ENCODE results near the gene DUSP8.
A peak's percentile ranks its signal among the peaks of the same experiment; 100 is the strongest.

The DUSP8 gene

DNA sequence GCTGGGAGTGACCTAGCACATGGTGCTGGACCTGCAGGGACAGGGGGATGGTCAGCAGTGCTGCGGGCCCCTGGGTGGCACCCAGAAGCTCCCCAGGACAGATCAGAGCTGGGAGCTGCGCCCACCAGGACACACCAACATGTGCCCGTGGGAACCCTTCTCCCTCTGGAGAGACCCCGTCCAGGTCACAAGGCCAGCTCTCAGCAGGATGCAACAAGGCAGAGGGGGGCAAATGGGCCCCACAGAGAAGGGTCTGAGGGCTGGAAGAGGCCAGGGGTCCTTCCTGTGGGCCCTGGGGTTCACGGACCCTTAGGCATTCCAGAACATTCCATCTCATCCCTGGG lies 6.2 kb downstream of the DUSP8 start:
- DNase-seq: no peak

DNA sequence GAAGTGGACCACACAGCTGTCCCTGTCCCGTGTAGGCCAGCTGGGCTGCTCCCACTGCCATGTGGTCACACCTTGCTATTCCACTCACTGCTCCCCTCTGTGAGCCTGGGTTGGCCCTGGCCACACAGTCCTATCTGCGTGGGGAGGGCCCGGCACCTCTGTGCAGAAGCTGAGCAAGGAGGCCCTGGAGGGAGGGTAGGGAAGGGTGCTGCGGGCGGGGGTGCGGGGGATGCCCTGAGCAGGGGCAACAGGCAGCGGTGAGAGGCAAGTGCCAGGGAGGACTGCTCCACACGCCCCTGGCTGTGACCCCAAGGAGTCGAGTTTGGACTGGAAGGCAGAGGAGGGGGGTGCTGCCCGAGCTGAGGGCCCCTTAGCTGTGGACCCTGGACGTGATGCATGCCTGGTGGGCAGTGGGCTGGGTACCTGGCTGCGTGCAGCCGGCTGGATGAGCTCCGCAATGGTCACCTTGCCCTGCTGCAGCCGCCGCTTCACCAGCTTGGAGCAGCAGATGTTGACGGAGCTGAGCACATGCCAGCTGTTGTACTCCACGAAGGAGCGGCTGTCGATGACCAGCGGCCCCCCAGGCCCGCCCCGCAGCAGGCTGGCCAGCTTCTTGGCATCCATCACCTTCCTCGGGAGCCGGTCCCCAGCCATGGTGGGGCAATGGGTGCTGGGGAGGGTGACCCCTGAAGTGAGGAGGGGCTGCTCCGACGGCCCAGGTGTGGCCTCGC lies 6.7 kb downstream of the DUSP8 start:
- DNase-seq: no peak

DNA sequence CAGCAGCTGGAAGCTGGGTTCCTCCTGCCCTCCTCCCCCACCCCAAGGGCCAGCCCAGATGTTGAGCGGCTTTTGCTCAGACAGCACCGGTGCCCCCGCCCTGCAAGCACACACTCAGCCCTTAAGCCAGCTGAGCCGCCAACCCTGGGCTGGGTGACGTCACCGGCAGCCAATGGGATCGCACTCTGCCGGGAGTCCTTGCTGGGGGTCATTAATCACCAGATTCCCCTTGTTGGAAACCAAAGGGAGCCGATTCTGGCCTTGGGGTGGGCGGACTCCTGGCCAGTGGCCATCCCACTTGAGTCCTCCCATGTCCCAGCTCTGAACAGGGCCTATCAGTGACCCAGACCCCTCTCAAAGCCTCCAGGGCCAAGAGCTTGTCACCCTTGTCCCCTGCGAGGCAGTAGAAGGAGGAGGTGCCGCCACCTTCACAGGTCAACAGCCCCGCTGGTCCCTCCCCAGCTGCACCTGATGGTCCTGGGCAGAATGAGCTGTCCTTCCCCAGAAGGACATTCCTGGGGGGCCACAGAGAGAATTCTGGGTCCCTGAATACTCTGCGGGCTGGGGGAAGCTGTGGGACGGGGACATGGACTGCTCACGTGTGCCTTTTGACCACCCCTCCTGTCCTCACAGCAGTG lies 7.4 kb downstream of the DUSP8 start:
- peak; percentile 63 for DNase-seq

- no peak for DNase-seq
These were observed 8.2 kb downstream of the DUSP8 start for GRCh38 chr11:1563697-1564534.

DNA sequence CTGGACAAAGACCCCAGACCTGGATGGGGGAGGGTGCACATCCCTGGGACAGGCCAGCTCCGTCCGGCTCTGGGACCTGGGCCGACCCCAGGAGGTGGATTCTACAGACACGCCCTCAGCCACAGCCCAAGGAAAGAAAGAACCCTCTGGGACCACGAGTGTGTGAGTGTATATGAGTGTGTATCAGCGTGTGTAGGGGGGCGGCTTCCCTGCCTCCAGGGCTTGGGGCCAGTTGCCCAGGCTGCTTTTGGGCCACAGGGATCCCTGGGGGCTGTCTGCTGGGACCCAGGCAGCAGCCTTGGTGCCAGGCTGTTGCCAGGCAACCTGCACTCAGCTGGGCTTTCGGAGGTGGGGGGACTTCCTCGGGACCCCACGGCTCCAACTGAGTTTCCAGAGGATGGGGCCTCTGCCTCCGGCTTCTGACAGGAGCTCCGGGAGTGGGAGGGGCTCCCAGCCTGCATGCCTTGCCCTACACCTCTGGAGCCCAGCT lies 8.9 kb downstream of the DUSP8 start:
- DNase-seq: no peak

DNA sequence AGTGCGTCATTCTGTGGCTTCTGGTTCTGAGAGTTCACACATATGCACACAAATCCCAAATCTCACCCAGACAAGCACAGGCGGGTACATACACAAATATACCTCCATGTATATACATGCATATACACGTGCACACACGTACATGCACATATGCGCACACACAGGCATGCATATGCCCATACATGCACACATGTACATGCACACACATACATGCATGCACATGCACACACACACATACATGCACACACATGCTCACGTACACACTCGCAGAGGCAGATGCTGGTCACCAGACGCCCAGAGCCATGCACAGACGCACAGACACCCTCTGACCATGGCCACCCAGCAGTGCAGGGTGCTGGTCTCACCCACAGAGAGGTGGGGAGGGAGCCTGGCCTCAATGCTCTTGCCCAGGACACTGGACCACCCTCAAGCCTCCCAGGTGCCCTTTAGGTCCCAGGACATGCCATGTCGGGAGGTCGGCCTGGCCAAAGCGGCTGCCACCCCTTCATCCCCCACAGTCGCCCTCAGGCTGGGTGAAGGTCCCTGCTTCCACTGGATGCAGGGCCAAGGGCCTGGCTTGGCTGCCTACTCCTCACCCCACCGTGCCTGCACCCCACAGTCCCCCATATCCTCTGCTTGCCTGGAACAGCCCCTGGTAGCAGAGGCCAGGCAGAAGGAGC lies 9.5 kb downstream of the DUSP8 start:
- no peak for DNase-seq

- no peak for DNase-seq
These were observed 10.1 kb downstream of the DUSP8 start for GRCh38 chr11:1561955-1562354.

GRCh38 chr11:1561266-1561665 lies 10.8 kb downstream of the DUSP8 start:
- no peak for DNase-seq

DNA sequence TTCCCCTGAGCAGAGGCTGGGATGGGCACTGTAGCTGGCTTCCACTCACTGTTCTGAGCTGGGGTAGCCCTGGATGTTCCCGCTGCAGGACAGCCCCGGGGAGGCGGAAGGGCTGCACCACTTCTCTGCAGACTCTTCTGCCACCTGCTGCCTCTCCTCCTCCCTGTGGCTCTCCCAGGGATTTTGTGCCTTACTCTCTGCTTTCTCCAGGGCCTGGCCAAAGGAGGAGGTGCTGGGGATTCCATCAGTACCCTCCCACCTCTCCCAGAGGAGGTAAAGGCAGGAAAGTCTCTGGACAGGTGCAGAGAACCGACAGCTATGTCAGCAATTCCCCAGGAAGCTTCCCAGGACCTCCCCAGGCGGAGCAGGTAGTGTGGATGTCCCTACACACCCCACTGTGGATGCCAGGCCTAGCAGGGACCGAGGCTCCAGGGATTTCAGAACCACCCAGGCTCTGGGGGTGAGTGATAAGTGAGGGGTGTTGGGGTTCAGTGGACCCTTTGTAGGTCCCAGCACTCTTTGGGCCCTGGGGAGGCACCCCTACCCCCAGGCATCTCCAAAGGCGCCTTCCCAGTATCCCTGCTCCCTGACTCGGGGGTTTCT lies 11.3 kb downstream of the DUSP8 start:
- no peak for DNase-seq

DNA sequence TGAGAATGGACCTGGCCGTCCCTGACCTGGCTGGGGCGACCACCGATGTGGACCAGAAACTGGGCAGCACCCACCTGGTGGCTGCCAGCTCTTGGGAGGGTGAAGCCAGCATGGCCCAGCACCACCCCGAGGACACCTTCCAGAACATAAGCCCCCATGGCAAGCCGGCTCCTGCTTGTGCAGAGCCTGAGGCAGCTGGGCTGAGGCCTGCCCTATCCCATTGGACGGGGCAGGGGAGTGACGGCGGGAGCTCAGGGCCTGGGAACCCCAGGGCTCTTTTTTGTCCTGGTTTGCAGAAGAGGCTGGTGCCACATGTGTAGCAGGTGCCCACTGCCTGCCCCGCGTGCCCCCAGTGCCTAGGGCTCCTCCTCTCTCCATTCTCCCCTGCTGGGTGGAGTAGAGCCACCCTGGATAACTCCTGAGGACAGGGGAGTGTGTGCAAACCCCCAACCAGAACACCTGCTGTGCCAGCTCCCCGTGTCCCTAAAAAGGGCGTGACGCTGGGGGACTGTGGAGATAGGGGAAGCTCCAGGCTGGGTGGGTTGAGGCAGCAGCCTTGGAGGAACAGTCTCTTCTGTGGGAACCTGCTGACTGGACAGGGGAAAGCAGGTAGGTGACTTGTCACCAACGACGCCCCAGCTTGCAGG lies 11.9 kb downstream of the DUSP8 start:
- no peak for DNase-seq

DNA sequence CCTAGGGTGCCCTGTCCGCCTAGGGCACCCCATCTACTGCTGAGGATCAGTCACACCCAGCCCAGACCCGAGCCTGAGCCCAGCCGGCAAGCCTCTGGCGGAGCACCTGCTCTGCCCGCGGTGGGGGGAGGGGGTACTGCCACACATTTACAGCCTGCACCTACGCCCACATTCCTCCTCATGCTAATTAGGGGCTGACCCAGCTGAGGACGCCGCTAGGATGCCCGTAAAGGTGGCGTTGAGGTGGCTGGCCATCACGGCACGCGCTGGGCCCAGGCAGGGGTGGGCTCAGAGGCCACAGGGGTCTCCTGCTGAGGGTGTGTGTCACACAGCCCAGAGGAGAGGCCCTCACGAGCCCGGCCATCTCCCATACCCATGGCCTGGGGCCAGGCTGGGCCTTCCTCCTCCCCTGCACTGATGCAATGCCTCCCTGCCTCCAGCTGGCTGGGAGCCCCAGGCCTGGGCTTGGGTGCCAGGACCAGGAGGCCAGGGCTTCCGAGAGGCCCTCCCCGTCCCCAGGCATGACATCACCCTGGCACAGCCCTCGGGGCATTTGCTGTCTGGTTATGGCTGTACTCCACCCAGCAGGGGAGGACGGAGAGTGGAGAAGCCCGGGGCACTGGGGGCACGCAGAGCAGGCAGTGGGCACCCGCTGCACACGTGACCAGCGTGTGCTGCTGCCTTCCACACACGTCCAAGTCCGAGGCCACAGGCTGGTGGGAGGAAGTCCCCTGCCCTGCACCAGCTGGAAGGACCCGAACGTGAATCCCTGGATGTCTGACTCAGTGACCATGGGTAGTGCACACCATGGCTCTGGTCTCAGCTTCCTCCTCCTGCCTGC lies 12.7 kb downstream of the DUSP8 start:
- DNase-seq: peak; percentile 56

DNA sequence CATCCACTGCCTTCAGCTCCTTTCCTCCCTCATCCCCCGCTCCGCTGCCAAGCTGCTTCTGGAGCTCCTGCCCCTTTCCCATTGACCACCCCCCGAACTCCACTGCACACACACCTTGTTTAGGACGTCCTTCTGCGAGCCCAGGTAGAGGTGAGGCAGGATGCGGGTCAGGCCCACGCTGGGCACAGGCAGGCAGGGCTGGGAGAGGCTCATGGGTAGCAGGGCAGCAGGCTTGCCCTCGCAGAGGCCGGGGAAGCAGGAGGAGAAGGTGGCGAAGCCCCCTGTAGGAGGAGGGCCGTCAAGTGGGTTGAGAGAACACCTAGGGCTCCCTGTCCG lies 13.3 kb downstream of the DUSP8 start:
- peak; percentile 47 for DNase-seq

DNA sequence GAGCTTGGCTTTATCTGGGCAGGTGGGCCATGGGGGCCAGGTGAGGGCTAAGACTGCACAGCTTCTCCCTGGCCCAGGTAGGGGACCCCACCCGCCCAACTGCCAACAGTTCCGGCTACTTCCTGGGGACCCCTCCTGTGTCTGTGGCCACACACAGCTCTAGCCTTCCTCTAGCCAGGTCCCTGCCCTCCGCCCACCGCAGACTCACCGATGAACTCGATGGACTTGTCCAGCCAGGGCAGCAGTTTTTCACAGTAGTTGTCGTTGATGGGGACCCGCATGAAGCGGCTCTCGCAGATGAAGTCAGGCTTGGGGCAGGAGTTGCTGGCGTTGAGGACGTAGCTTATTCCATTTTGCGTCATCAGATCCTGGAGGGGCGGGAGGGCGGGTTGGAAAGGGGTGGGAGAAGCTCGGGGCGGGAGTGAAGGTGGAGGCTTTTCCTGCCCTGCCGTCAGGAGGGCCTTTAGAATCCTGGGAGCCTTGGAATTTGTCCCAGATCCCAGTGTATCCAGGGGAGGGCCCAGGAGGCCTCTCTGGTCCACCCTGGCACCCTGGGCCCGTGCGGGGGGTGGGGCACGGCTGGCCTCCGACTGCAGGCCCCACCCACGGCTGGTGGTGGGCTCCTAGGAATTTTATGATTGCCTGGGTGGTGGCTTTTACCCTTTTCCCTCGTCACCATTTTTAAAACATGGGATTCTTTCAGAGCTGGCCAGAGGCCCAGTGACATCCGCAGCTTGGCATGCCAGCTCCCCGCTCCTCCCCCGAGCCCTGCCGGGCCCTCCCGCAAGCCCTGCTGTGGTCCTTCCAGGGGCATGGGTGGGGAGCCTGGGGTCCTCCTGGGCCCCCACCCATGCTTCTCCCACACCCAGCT lies 13.9 kb downstream of the DUSP8 start:
- peak; percentile 37 for DNase-seq

DNA sequence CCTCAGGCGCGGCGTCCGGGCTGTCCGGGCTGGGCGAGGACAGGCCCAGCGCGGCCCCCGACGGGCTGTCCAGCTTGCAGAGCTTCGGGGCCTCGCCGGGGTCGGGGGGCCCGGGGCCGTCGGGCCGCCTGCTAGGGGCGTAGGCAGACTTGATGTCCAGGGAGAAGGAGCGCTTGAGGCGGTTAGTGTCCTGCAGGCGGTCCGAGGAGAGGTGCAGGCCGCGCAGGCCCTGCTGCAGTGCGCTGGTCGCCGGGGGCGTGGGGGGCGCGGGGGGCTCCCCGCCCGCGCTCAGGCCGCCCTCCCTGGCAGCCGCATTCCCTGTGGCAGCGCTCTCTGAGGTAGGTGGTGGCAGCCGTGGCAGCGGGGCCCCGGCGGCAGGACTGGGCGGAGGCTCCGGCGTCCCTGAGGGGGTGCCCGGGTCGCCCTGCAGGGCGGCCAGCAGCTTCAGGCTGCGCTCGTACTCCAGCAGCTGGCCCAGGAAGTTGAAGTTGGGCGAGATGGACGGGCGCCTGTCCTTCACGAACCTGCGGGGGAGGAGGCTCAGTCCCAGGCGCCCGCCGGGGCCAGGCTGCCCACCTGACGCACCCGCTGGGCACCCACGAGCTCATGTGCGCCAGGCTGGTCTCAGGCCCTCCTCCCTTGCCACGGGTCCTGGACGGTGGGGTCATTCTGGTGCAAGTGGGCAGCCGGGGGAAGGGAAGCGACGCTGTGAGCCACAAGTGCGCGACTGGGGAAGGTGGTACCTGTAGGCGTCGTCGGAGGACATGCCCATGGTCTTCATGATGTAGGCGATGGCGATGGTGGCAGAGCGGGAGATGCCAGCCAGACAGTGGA lies 14.8 kb downstream of the DUSP8 start:
- DNase-seq: no peak

- no peak for DNase-seq
These were observed 15.7 kb downstream of the DUSP8 start for GRCh38 chr11:1556278-1556902.

DNA sequence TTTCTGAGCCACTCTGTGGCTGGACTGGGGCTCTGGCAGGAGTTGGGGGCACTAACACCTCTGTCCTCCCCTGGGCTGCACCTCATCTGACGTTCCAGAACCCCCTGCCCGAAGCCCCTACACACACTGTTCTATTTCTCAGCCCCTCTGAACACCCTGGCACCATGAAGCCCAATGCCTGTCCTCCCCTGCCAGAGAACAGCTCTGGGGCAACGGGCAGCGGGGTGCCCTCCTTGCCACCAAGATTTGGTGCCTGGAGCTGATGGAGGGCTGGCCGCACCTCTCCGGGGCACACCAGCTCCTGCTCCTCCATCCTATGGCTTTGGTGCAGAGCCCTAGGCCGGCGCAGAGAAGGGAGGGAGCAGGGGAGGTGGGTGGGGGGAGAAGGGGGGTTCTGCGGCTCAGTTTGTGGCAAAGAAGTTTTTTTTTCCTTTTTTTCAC lies 16.3 kb downstream of the DUSP8 start:
- DNase-seq: no peak

GRCh38 chr11:1554981-1555712 lies 16.9 kb downstream of the DUSP8 start:
- no peak for DNase-seq

Data from right kidney (tissue), 1 donor.